Keratinocyte (primary cell): ENCODE data around the gene GEMIN2. TPM values are rescaled to one million over a fixed set of nuclear protein-coding genes. Genes with fewer than 3 reads are reported as not detected.

Source experiments
- DNase-seq: peaks from one replicate; pipeline ENCODE4 v3.0.0-alpha.2; 2011; ENCODE audit warnings: low read depth, missing footprints, low spot score
- FAIRE-seq: peaks from 2 replicates; lab custom pipeline; 2011; peaks lifted over from hg19 to GRCh38; lab: Jason Lieb, UNC
- H2AFZ ChIP-seq: 2 replicates; pipeline ENCODE4 v1.6.0; 2012; ENCODE audit warnings: low read length, control low read depth, inconsistent platforms; ENCODE audit not compliant: control insufficient read depth
- H3K27ac ChIP-seq: 2 replicates; pipeline ENCODE4 v1.5.1; 2011; ENCODE audit warnings: low read length; ENCODE audit not compliant: control insufficient read depth, insufficient read depth
- H3K27me3 ChIP-seq: 3 replicates; pipeline ENCODE4 v1.6.0; 2011; ENCODE audit warnings: low read length; ENCODE audit not compliant: control insufficient read depth, insufficient read depth; ENCODE audit errors: extremely low read depth
- H3K36me3 ChIP-seq, 2 experiments: 2 replicates in 1 of 2; 3 replicates in 1 of 2; pipeline ENCODE4 v1.5.1; 2011; ENCODE audit warnings: low read length in 2 of 2, mild to moderate bottlenecking in 1 of 2; ENCODE audit not compliant: control insufficient read depth in 2 of 2, insufficient read depth in 2 of 2; ENCODE audit errors: extremely low read depth in 1 of 2
- H3K4me1 ChIP-seq: 3 replicates; pipeline ENCODE4 v1.5.1; 2011; ENCODE audit warnings: low read length; ENCODE audit not compliant: control insufficient read depth, insufficient read depth; ENCODE audit errors: extremely low read depth
- H3K4me2 ChIP-seq: 3 replicates; pipeline ENCODE4 v1.6.0; 2011; ENCODE audit warnings: low read depth, low read length; ENCODE audit not compliant: control insufficient read depth, insufficient read depth; ENCODE audit errors: extremely low read depth
- H3K4me3 ChIP-seq, 3 experiments: fragments of 200-600 bp in 1 of 3; sonication (generic) in 1 of 3; 2 replicates in 2 of 3; 3 replicates in 1 of 3; pipeline ENCODE4 v1.5.1; 2011 to 2016; ENCODE audit warnings: low read length in 3 of 3, mild to moderate bottlenecking in 3 of 3, control low read depth in 2 of 3, inconsistent platforms in 1 of 3, low read depth in 1 of 3, mixed read lengths in 1 of 3, mixed run types in 1 of 3, moderate library complexity in 1 of 3; ENCODE audit not compliant: control insufficient read depth in 2 of 3, insufficient read depth in 2 of 3; ENCODE audit errors: extremely low read depth in 1 of 3
- H3K79me2 ChIP-seq: 2 replicates; pipeline ENCODE4 v1.6.0; 2012; ENCODE audit warnings: low read length; ENCODE audit not compliant: control insufficient read depth, insufficient read depth
- H3K9ac ChIP-seq: 3 replicates; pipeline ENCODE4 v1.6.0; 2011; ENCODE audit warnings: low read length; ENCODE audit not compliant: control insufficient read depth, insufficient read depth; ENCODE audit errors: extremely low read depth
- H3K9me1 ChIP-seq: 3 replicates; pipeline ENCODE4 v1.6.0; 2011; ENCODE audit warnings: low read length; ENCODE audit not compliant: control insufficient read depth, insufficient read depth; ENCODE audit errors: extremely low read depth
- H3K9me3 ChIP-seq: 2 replicates; pipeline ENCODE4 v1.5.1; 2012; ENCODE audit warnings: low read depth, low read length; ENCODE audit not compliant: control insufficient read depth
- H4K20me1 ChIP-seq: 3 replicates; pipeline ENCODE4 v1.6.0; 2011; ENCODE audit warnings: low read length; ENCODE audit not compliant: control insufficient read depth, insufficient read depth; ENCODE audit errors: extremely low read depth
- EZH2 ChIP-seq: IDR thresholded peaks from one replicate; pipeline ENCODE4 v1.6.1; 2012; ENCODE audit warnings: inconsistent platforms, mild to moderate bottlenecking, low read length, moderate library complexity
- dilution Hi-C: fragments of 300-500 bp; cut with MboI; formaldehyde crosslinking; loops from one replicate; pipeline ENCODE4 v1.7.0; 2020; ENCODE audit warnings: low sequenced_read_pairs; ENCODE audit not compliant: extremely low pct_ligation_motif_present
- polyA plus RNA-seq, 5 experiments: library from polyadenylated mRNA; depleted of rRNA in 3 of 5; stranded (reverse) in 3 of 5; stranded (forward) in 1 of 5; unstranded in 1 of 5; fragments of >200 nt; gene quantifications; 1 replicate in 1 of 5; 2 replicates in 3 of 5; 3 replicates in 1 of 5; pipeline versions ENCODE4 v1.2.1 to v1.2.3, GENCODE V29; 2011 to 2012; ENCODE audit warnings: missing spikeins in 2 of 5, low read depth in 1 of 5, low replicate concordance in 1 of 5
- TF ChIP-seq, protein P1 (sequence below), 3 experiments: IDR thresholded peaks in 1 of 3; conservative IDR thresholded peaks in 1 of 3; optimal IDR thresholded peaks in 1 of 3; 2 replicates in 2 of 3; 3 replicates in 1 of 3; pipeline versions ENCODE3 to v1.5.1; 2011; ENCODE audit warnings: low read length in 3 of 3, mild to moderate bottlenecking in 3 of 3, moderate library complexity in 2 of 3, control low read depth in 1 of 3, inconsistent platforms in 1 of 3; ENCODE audit not compliant: insufficient read depth in 2 of 3; ENCODE audit errors: extremely low read depth in 1 of 3

GEMIN2 gene
- polyA plus RNA-seq, 1 donor (not counting 4 experiments of a cell fraction or from before 2014, with no cell fraction given) = 28.7 TPM

DNA sequence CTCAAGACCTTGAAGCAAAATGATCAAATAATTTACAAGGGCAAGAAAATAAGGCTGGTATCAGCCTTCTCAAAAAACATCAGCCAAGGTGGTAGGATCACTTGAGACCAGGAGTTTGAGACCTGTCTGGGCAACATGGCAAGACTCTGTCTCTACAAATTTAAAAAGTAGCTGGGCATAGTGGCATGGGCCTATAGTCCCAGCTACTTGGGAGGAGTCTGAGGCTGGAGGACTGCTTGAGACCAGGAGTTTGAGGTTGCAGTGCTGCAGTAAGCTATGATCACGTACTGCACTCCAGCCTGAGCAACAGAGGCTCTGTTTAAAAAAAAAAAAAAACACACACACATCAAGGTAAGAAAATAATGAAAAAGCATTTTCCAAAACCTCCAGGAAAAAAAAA lies 33.2 kb upstream of the GEMIN2 start:
- no peak overlapping the region for H3K4me2 ChIP-seq
- no peak overlapping the region for H3K9ac ChIP-seq
- no peak overlapping the region for H2AFZ ChIP-seq
- no peak overlapping the region for H3K4me3 ChIP-seq
- H3K9me3 ChIP-seq = no peaks in the 10 kb centered on the region
- dilution Hi-C loops = no loop called here
- H3K9me1 ChIP-seq = no peaks in the 10 kb centered on the region
- peaks cover 11% of the 10 kb centered on the region in 2 experiments for H3K36me3 ChIP-seq
- DNase-seq = no peak
- no peaks in the 10 kb centered on the region for H4K20me1 ChIP-seq
- H3K27me3 ChIP-seq = no peaks in the 10 kb centered on the region
- no peak for FAIRE-seq
- no peak overlapping the region for H3K27ac ChIP-seq
- H3K79me2 ChIP-seq = no peaks in the 10 kb centered on the region
- no peak for TF ChIP-seq EZH2
- TF ChIP-seq, protein P1, sequence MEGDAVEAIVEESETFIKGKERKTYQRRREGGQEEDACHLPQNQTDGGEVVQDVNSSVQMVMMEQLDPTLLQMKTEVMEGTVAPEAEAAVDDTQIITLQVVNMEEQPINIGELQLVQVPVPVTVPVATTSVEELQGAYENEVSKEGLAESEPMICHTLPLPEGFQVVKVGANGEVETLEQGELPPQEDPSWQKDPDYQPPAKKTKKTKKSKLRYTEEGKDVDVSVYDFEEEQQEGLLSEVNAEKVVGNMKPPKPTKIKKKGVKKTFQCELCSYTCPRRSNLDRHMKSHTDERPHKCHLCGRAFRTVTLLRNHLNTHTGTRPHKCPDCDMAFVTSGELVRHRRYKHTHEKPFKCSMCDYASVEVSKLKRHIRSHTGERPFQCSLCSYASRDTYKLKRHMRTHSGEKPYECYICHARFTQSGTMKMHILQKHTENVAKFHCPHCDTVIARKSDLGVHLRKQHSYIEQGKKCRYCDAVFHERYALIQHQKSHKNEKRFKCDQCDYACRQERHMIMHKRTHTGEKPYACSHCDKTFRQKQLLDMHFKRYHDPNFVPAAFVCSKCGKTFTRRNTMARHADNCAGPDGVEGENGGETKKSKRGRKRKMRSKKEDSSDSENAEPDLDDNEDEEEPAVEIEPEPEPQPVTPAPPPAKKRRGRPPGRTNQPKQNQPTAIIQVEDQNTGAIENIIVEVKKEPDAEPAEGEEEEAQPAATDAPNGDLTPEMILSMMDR (optimal IDR thresholded peaks at IDR 0.05 in 1 of 3, IDR thresholded peaks at IDR 0.05 in 1 of 3, conservative IDR thresholded peaks at IDR 0.05 in 1 of 3; ENCODE audit: extremely low read depth in 1 of 3, insufficient read depth in 2 of 3, low read length in 3 of 3) = no peak
- no peaks in the 10 kb centered on the region for H3K4me1 ChIP-seq

GRCh38 chr14:39083127-39083526 lies 31.0 kb upstream of the GEMIN2 start:
- Histone ChIP-seq H3K27me3 (no peaks in the 10 kb centered on the region), H3K9me1 (no peaks in the 10 kb centered on the region), H2AFZ (no peak overlapping the region), H3K9me3 (no peaks in the 10 kb centered on the region), H3K36me3 (peaks cover 11 to 21% of the 10 kb centered on the region in 2 experiments), H3K27ac (no peak overlapping the region), H3K4me3 (no peak overlapping the region), H3K9ac (no peak overlapping the region), H3K4me2 (no peak overlapping the region), H3K79me2 (no peaks in the 10 kb centered on the region), H4K20me1 (no peaks in the 10 kb centered on the region), H3K4me1 (no peaks in the 10 kb centered on the region)
- FAIRE-seq (no peak), DNase-seq (no peak)
- TF ChIP-seq, protein P1 (optimal IDR thresholded peaks at IDR 0.05 in 1 of 3, IDR thresholded peaks at IDR 0.05 in 1 of 3, conservative IDR thresholded peaks at IDR 0.05 in 1 of 3; ENCODE audit: extremely low read depth in 1 of 3, insufficient read depth in 2 of 3, low read length in 3 of 3) = no peak
- no peak for TF ChIP-seq EZH2
- dilution Hi-C loops = no loop called here
